ENCODE data around the gene REPS1.

GRCh38 chr6:139019722-139020121 is 31.7 kb upstream of the REPS1 start:
- TF ChIP-seq, protein P1, sequence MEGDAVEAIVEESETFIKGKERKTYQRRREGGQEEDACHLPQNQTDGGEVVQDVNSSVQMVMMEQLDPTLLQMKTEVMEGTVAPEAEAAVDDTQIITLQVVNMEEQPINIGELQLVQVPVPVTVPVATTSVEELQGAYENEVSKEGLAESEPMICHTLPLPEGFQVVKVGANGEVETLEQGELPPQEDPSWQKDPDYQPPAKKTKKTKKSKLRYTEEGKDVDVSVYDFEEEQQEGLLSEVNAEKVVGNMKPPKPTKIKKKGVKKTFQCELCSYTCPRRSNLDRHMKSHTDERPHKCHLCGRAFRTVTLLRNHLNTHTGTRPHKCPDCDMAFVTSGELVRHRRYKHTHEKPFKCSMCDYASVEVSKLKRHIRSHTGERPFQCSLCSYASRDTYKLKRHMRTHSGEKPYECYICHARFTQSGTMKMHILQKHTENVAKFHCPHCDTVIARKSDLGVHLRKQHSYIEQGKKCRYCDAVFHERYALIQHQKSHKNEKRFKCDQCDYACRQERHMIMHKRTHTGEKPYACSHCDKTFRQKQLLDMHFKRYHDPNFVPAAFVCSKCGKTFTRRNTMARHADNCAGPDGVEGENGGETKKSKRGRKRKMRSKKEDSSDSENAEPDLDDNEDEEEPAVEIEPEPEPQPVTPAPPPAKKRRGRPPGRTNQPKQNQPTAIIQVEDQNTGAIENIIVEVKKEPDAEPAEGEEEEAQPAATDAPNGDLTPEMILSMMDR (IDR thresholded peaks at IDR 0.05) = no peak
- no peak for TF ChIP-seq POLR2A (IDR thresholded peaks at IDR 0.05)

All from ovary (tissue), 3 donors.